Endothelial cell (in vitro differentiated cells): ENCODE results near the gene SWAP70. TPM values are rescaled to one million over a fixed set of nuclear protein-coding genes. Genes with fewer than 3 reads are reported as not detected.

Source experiments
- DNase-seq: peaks from one replicate; pipeline ENCODE4 v3.0.0; 2021; ENCODE audit warnings: low spot score
- H3K27ac Mint-ChIP-seq: one replicate; pipeline ENCODE4 v1.8.0; 2021; ENCODE audit warnings: mixed read lengths, inconsistent platforms; ENCODE audit not compliant: unreplicated experiment
- H3K27me3 Mint-ChIP-seq: one replicate; pipeline ENCODE4 v1.8.0; 2021; ENCODE audit warnings: mild to moderate bottlenecking, moderate library complexity, mixed read lengths, inconsistent platforms; ENCODE audit not compliant: unreplicated experiment
- H3K36me3 Mint-ChIP-seq: one replicate; pipeline ENCODE4 v1.8.0; 2021; ENCODE audit warnings: mild to moderate bottlenecking, low read depth, mixed read lengths, inconsistent platforms; ENCODE audit not compliant: unreplicated experiment
- H3K4me1 Mint-ChIP-seq: one replicate; pipeline ENCODE4 v1.8.0; 2021; ENCODE audit warnings: mild to moderate bottlenecking, mixed read lengths, inconsistent platforms; ENCODE audit not compliant: unreplicated experiment
- H3K4me3 Mint-ChIP-seq: one replicate; pipeline ENCODE4 v1.8.0; 2021; ENCODE audit warnings: mild to moderate bottlenecking, mixed read lengths, inconsistent platforms; ENCODE audit not compliant: unreplicated experiment
- H3K9me3 Mint-ChIP-seq: one replicate; pipeline ENCODE4 v1.8.0; 2021; ENCODE audit warnings: mixed read lengths, inconsistent platforms; ENCODE audit not compliant: unreplicated experiment
- CTCF ChIP-seq: fragments of 200-600 bp; sonication (generic); IDR thresholded peaks from one replicate; pipeline ENCODE4 v1.5.0; 2021; ENCODE audit warnings: antibody characterized with exemption; ENCODE audit not compliant: unreplicated experiment
- total RNA-seq: library from RNA; stranded (reverse); fragmentation: NEBNext Ultra II Directional; extraction: Animal tissue kit (Norgen Biotek cat#: 25700); gene quantifications from one replicate; pipeline ENCODE4 v1.2.1, GENCODE V29; 2021; ENCODE audit not compliant: unreplicated experiment

The SWAP70 gene
- total RNA-seq, 1 donor from 2014 or later: 36.0 TPM

- no peaks in the 10 kb centered on the region for H3K9me3 Mint-ChIP-seq
- no peak overlapping the region for H3K4me3 Mint-ChIP-seq
- no peak overlapping the region for H3K27ac Mint-ChIP-seq
- no peaks in the 10 kb centered on the region for H3K27me3 Mint-ChIP-seq
- no peak for DNase-seq
- no peak for TF ChIP-seq CTCF
- H3K36me3 Mint-ChIP-seq: peaks cover 6% of the 10 kb centered on the region
- H3K4me1 Mint-ChIP-seq: peaks cover 11% of the 10 kb centered on the region
These were observed 136.0 kb downstream of the SWAP70 start for GRCh38 chr11:9799886-9800285.

- no peaks in the 10 kb centered on the region for H3K27me3 Mint-ChIP-seq
- peaks cover 17% of the 10 kb centered on the region for H3K36me3 Mint-ChIP-seq
- no peak overlapping the region for H3K27ac Mint-ChIP-seq
- no peak overlapping the region for H3K4me3 Mint-ChIP-seq
- no peaks in the 10 kb centered on the region for H3K9me3 Mint-ChIP-seq
- no peak for TF ChIP-seq CTCF
- H3K4me1 Mint-ChIP-seq: peaks cover 11% of the 10 kb centered on the region
- no peak for DNase-seq
These were observed 138.5 kb downstream of the SWAP70 start for GRCh38 chr11:9802291-9802861.

Other genes with a start within 250 kb of the SWAP70 start
- gene ZNF143, start 203.1 kb upstream of the SWAP70 start, total RNA-seq: 27.2 TPM
- gene WEE1, start 90.4 kb upstream of the SWAP70 start, total RNA-seq: 24.0 TPM